B cell (primary cell): Measurements from ENCODE around the gene SMTNL2.

ENCODE experiments used
- CTCF ChIP-seq: fragments of 200-600 bp; IDR thresholded peaks from one replicate; pipeline ENCODE4 v1.8.0; 2022; ENCODE audit warnings: antibody characterized with exemption, mild to moderate bottlenecking
- EZH2 ChIP-seq: IDR thresholded peaks from 2 replicates; pipeline ENCODE4 v1.6.1; 2012; ENCODE audit warnings: borderline replicate concordance, low read depth, mild to moderate bottlenecking, moderate library complexity, low read length; ENCODE audit not compliant: insufficient read depth, poor library complexity, severe bottlenecking

GRCh38 chr17:4547118-4547906, 37.0 kb upstream of the SMTNL2 start:
- no peak for TF ChIP-seq CTCF
- no peak for TF ChIP-seq EZH2
